ENCODE data around the gene ZBTB7C.

The ZBTB7C gene

GRCh38 chr18:48078448-48078847 lies 330.7 kb downstream of the ZBTB7C start:
- no peak overlapping the region for H3K4me3 ChIP-seq (replicated peaks; ENCODE audit: low read depth, low read length)
- no peak for DNase-seq (ENCODE audit: low read depth)
- TF ChIP-seq, protein P1, sequence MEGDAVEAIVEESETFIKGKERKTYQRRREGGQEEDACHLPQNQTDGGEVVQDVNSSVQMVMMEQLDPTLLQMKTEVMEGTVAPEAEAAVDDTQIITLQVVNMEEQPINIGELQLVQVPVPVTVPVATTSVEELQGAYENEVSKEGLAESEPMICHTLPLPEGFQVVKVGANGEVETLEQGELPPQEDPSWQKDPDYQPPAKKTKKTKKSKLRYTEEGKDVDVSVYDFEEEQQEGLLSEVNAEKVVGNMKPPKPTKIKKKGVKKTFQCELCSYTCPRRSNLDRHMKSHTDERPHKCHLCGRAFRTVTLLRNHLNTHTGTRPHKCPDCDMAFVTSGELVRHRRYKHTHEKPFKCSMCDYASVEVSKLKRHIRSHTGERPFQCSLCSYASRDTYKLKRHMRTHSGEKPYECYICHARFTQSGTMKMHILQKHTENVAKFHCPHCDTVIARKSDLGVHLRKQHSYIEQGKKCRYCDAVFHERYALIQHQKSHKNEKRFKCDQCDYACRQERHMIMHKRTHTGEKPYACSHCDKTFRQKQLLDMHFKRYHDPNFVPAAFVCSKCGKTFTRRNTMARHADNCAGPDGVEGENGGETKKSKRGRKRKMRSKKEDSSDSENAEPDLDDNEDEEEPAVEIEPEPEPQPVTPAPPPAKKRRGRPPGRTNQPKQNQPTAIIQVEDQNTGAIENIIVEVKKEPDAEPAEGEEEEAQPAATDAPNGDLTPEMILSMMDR (IDR thresholded peaks at IDR 0.05; ENCODE audit: low read length, missing control alignments), result no peak

- H3K4me3 ChIP-seq (replicated peaks; ENCODE audit: low read depth, low read length), result no peak overlapping the region
- TF ChIP-seq, protein P1 (IDR thresholded peaks at IDR 0.05; ENCODE audit: low read length, missing control alignments), result no peak
- DNase-seq (ENCODE audit: low read depth), result no peak
These were observed 331.9 kb downstream of the ZBTB7C start for GRCh38 chr18:48077291-48077690.

- no peak overlapping the region for H3K4me3 ChIP-seq (replicated peaks; ENCODE audit: low read depth, low read length)
- TF ChIP-seq, protein P1 (IDR thresholded peaks at IDR 0.05; ENCODE audit: low read length, missing control alignments), result no peak
These were observed 332.7 kb downstream of the ZBTB7C start for GRCh38 chr18:48076461-48076860.

GRCh38 chr18:48075707-48076093 lies 333.5 kb downstream of the ZBTB7C start:
- TF ChIP-seq, protein P1 (IDR thresholded peaks at IDR 0.05; ENCODE audit: low read length, missing control alignments), result no peak

More at GRCh38 chr18:48076461-48076860, 332.7 kb downstream of the ZBTB7C start:
- DNase-seq (ENCODE audit: low read depth), result no peak

GRCh38 chr18:48074929-48075706 lies 334.1 kb downstream of the ZBTB7C start:
- H3K4me3 ChIP-seq (replicated peaks; ENCODE audit: low read depth, low read length), result no peak overlapping the region
- DNase-seq (ENCODE audit: low read depth), result no peak
- TF ChIP-seq, protein P1 (IDR thresholded peaks at IDR 0.05; ENCODE audit: low read length, missing control alignments), result no peak

More at GRCh38 chr18:48075707-48076093, 333.5 kb downstream of the ZBTB7C start:
- no peak for DNase-seq (ENCODE audit: low read depth)
- no peak overlapping the region for H3K4me3 ChIP-seq (replicated peaks; ENCODE audit: low read depth, low read length)

GRCh38 chr18:48073211-48073930 lies 335.8 kb downstream of the ZBTB7C start:
- TF ChIP-seq, protein P1 (IDR thresholded peaks at IDR 0.05; ENCODE audit: low read length, missing control alignments), result no peak
- H3K4me3 ChIP-seq (replicated peaks; ENCODE audit: low read depth, low read length), result no peak overlapping the region
- DNase-seq (ENCODE audit: low read depth), result no peak

Measured in fibroblast of pulmonary artery (primary cell).